ENCODE measurements around the gene ALDH4A1. TPM values are rescaled to one million over a fixed set of nuclear protein-coding genes. Genes with fewer than 3 reads are reported as not detected.

The ALDH4A1 gene
- total RNA-seq, 4 donors from 2014 or later, result 22.2 to 96.8 (median 67.3) TPM

DNA sequence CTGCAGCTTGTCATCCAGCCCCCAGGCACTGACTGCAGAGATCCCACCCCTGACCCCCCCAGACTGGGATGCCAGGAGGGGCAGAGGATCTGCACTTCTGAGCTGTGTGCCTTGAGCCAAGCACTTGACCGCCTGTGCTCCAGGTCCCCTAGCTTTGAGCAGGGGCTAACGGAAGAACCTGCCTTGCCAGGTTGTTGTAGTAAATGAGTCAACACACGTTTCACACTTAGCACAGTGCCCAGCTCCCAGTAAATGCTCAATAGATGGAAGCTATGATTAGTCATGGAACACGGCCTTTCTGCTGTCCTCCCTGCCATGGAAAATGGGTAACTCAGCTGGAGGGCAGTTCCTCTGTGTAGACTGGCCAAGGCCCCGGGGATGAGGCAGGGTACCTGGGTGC lies 30.0 kb upstream of the ALDH4A1 start:
- no peak for TF ChIP-seq CTCF (IDR thresholded peaks at IDR 0.05)
- ATAC-seq (ENCODE audit: low FRiP score) (no peak), DNase-seq (ENCODE audit: low spot score) (no peak)

DNA sequence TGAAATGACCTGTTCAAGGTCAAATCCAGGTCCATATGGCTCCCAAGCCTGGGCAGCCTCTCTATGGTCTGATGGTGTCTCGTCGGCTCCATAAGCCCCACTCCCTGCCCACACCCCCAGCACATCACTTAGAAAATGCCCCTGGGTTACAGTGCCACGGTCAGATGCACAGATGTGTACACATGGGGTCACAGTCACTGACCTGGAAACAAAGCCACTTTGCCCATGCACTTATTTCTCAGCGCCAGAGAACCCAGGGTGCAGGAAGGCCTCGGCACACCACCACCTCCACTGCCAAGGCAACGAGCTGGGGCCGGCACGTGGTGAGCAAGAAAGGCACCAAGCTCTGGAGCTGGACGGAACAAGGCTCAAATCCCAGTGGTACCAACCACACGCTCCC lies 29.4 kb upstream of the ALDH4A1 start:
- no peak for DNase-seq (ENCODE audit: low spot score)
- no peak for TF ChIP-seq CTCF (IDR thresholded peaks at IDR 0.05)
- ATAC-seq (ENCODE audit: low FRiP score), result no peak

GRCh38 chr1:18929686-18930085 lies 27.3 kb upstream of the ALDH4A1 start:
- TF ChIP-seq CTCF (IDR thresholded peaks at IDR 0.05), result no peak
- ATAC-seq (ENCODE audit: low FRiP score) (no peak), DNase-seq (ENCODE audit: low spot score) (no peak)

GRCh38 chr1:18928985-18929384 lies 26.6 kb upstream of the ALDH4A1 start:
- no peak for TF ChIP-seq CTCF (IDR thresholded peaks at IDR 0.05)
- no peak for DNase-seq (ENCODE audit: low spot score)
- ATAC-seq (ENCODE audit: low FRiP score), result no peak

- no peak for TF ChIP-seq CTCF (IDR thresholded peaks at IDR 0.05)
- DNase-seq (ENCODE audit: low spot score) (no peak), ATAC-seq (ENCODE audit: low FRiP score) (no peak)
These were observed 26.1 kb upstream of the ALDH4A1 start for GRCh38 chr1:18928406-18928805.

- DNase-seq (ENCODE audit: low spot score) (no peak), ATAC-seq (ENCODE audit: low FRiP score) (no peak)
- no peak for TF ChIP-seq CTCF (IDR thresholded peaks at IDR 0.05)
These were observed 25.4 kb upstream of the ALDH4A1 start for GRCh38 chr1:18927654-18928272.

- ATAC-seq (ENCODE audit: low FRiP score), result no peak
- no peak for TF ChIP-seq CTCF (IDR thresholded peaks at IDR 0.05)
- no peak for DNase-seq (ENCODE audit: low spot score)
These were observed 24.8 kb upstream of the ALDH4A1 start for GRCh38 chr1:18927082-18927653.
